ENCODE data around the gene ATP5PB.

The ATP5PB gene

DNA sequence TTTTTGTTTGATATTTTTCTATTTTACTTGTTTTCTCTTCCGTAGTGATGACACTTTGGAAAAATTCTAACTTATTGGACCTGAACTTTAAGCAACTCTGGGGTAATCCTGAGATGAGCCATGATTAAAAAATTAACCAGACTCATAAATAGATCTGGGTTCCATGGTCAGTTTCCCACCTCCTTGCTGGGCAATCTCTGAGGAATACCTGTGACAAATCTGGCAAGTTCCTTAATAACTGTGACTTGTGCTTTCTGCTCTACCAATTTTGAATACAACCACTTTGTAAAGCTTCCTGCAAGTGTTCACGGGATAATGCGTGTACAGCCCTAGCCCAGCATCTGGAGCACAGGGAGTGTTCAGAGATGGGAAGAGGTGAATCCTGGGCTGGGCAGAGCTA lies 25.0 kb upstream of the ATP5PB start:
- TF ChIP-seq, protein P1, sequence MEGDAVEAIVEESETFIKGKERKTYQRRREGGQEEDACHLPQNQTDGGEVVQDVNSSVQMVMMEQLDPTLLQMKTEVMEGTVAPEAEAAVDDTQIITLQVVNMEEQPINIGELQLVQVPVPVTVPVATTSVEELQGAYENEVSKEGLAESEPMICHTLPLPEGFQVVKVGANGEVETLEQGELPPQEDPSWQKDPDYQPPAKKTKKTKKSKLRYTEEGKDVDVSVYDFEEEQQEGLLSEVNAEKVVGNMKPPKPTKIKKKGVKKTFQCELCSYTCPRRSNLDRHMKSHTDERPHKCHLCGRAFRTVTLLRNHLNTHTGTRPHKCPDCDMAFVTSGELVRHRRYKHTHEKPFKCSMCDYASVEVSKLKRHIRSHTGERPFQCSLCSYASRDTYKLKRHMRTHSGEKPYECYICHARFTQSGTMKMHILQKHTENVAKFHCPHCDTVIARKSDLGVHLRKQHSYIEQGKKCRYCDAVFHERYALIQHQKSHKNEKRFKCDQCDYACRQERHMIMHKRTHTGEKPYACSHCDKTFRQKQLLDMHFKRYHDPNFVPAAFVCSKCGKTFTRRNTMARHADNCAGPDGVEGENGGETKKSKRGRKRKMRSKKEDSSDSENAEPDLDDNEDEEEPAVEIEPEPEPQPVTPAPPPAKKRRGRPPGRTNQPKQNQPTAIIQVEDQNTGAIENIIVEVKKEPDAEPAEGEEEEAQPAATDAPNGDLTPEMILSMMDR (IDR thresholded peaks at IDR 0.05), result no peak
- TF ChIP-seq ZFX (IDR thresholded peaks at IDR 0.05; ENCODE audit: borderline replicate concordance), result no peak
- H3K27ac ChIP-seq, result no peak overlapping the region

DNA sequence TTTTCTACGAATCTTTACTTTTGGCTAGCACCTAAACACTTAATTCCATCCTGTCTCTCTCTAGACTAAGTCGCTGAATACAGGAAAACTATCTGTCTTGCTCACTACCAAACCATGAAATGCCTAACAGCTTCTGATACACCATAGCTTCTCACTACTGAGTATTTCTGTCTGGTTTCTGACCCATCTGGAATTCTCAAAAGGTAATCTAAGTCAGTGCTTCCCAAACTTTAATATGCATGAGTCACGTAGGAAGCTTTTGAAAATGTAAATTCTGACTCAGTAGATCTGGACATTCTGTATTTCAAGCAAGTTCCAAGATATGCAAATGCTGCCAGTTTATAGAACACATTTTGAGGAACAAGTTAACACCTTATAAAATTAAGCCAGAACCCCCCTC lies 12.5 kb upstream of the ATP5PB start:
- H3K27ac ChIP-seq, result no peak overlapping the region
- TF ChIP-seq, protein P1 (IDR thresholded peaks at IDR 0.05), result no peak
- no peak for TF ChIP-seq ZFX (IDR thresholded peaks at IDR 0.05; ENCODE audit: borderline replicate concordance)

DNA sequence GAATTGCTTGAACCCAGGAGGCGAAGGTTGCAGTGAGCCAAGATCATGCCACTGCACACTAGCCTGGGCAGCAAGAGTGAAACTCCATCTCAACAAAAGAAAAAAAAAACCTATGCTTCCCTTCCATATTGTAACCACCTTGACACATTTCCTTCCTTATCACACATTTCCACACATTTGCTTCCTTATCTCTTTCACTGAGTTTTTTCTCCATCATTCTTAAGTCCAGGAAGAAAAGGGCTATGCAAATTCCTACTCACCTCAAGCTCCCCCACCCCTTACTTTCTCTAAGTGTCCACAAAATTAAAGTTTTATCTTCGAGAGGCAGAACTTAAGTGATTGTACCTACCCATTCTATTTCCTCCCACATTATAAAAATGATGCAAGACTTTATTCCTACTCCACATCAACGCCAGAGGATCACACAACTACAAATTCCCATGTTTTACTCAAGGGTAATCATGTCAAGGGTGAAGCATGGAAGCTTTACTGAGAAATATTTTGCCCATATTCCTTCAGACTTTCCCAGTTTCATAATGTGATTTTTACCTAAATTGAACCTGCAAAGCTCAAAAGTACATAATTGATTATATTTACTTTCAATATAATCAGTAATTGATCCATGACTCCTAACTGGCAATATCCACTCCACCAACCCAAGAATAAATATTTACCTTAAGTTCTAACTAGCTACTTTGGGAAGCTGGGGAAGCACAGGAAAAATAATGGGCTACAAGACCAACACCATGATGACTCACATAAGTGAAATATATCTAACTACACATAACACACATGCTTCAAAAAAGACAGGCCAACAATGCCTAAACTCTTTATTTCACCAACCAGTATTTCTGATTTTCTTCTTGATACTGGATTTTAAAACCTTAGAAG lies 9.6 kb upstream of the ATP5PB start:
- TF ChIP-seq, protein P1 (IDR thresholded peaks at IDR 0.05), result no peak
- no peak for TF ChIP-seq ZFX (IDR thresholded peaks at IDR 0.05; ENCODE audit: borderline replicate concordance)
- H3K27ac ChIP-seq, result no peak overlapping the region

DNA sequence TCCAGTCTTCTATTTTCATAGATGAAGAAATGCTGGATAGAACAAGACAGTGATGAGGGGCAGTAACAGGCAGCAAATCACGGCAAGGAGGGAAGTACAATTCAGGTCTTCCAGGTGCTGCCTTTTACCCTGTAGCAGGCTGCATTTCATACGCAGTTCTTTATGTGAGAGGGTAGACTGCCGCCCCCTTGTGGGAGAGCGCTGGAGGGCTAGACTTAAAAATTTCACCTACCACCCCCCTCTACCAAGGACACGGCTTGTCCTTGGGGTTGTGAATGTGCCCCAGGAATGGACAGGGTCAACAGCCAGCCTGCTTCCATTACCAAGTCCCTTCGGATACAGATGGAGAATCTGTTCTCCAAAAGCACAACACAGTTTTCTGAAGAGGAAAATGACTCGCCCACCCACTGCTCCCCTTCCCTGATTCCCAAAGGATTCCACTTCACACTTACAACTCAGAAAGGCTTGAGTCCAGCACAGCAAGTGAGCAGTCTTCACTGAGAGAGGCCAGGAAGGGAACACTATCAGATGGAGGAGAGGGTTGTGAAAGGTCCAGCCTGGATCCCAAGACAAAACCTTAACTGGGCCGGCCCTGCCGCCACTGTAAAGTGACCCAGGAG lies 7.6 kb upstream of the ATP5PB start:
- TF ChIP-seq, protein P1 (IDR thresholded peaks at IDR 0.05), result peak; percentile 70
- no peak for TF ChIP-seq ZFX (IDR thresholded peaks at IDR 0.05; ENCODE audit: borderline replicate concordance)
- H3K27ac ChIP-seq, result no peak overlapping the region

DNA sequence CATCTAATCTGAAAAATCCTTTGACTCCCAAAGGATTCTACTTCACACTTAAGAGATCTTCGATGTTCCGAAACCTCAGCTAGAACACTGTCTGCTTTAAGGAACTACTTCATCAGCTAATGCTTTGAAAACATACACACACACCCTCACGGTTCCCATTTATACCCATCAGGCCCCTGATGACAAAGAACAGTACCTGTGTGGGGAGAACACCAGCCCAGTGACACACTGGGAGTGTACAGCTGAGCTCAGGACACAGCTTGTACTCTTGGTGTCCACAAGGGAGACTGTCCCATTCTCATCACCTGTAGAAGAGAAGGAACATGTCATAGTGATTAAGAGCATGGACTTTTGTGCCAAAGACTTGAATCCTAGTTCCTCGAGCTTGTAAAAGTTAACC lies 6.8 kb upstream of the ATP5PB start:
- H3K27ac ChIP-seq, result no peak overlapping the region
- TF ChIP-seq, protein P1 (IDR thresholded peaks at IDR 0.05), result no peak
- TF ChIP-seq ZFX (IDR thresholded peaks at IDR 0.05; ENCODE audit: borderline replicate concordance), result no peak

DNA sequence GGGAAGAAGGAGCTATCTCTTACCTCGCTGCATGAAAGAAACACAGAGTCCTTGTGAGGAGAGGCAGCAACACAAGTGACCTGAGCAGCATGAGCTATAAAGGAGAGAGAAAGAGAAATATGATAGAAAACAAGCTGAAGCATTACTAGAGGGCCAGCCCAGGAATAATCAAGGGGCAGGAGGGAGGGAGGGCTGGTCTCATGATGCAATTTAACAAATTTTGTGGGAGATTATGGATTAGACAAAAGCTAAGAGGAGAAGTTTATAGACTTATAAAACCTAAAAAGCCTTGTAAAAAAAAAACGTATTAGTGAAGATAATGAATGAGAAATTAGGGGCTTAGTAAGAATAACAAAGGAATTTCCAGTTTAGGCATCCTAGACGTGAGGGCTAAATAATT lies 5.2 kb upstream of the ATP5PB start:
- TF ChIP-seq ZFX (IDR thresholded peaks at IDR 0.05; ENCODE audit: borderline replicate concordance), result no peak
- TF ChIP-seq, protein P1 (IDR thresholded peaks at IDR 0.05), result no peak
- H3K27ac ChIP-seq, result no peak overlapping the region

DNA sequence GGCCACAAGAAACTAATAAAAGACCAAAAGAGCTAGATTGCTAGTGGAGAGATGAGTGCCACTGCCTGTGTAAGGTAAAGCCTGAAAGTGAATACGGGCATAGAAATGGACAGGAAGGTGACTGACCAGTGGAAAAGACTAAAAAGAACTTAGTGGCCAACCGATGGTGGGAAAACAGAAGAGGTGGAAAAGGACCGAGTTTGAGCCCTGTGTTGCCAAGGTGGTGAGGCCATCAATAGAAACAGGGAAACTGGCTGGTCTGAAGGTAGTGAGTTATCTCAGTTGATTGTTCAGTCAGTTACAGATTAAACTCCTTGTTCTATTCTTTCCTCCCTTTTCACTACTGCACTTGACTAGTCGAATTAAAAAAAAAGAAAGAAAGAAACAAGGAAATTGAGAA lies 2.7 kb upstream of the ATP5PB start:
- no peak overlapping the region for H3K27ac ChIP-seq
- TF ChIP-seq, protein P1 (IDR thresholded peaks at IDR 0.05), result no peak
- no peak for TF ChIP-seq ZFX (IDR thresholded peaks at IDR 0.05; ENCODE audit: borderline replicate concordance)

All from 22Rv1 (cell line).